HCT116 (cell line): ENCODE data around the gene GALNT18. TPM values are rescaled to one million over a fixed set of nuclear protein-coding genes. Genes with fewer than 3 reads are reported as not detected.

Experiments
- ATAC-seq: fragments of 200-7000 bp; cut with Tn5 transposase; 2 replicates; pipeline ENCODE4 v1.9.1; 2020; ENCODE audit warnings: mild to moderate bottlenecking, moderate library complexity
- BruUV-seq: library from RNA; stranded (reverse); fragments of 400-500 nt; replicated peaks from 2 replicates; lab custom pipeline; 2021; lab: Mats Ljungman, UMichigan
- CTCF ChIA-PET: fragments of 300-600 bp; sonication (Branson Sonifier 250); formaldehyde crosslinking; loops from one replicate; lab custom pipeline; 2021; ENCODE audit warnings: antibody characterized with exemption; lab: Charles Lee
- POLR2A ChIA-PET: fragments of 300-600, 350-600 bp; sonication (Branson Sonifier 250); formaldehyde crosslinking; loops from one replicate; lab custom pipeline; 2021; ENCODE audit warnings: antibody characterized with exemption; lab: Charles Lee
- RAD21 ChIA-PET, 2 experiments: fragments of 300-600 bp; sonication (Branson Sonifier 250); formaldehyde crosslinking; loops; one replicate each; lab custom pipeline; 2023; ENCODE audit warnings: low total read pairs in 2 of 2; ENCODE audit not compliant: uncharacterized antibody in 2 of 2, unreplicated experiment in 2 of 2, low non-redundant PET in 1 of 2; lab: Charles Lee
- DNase-seq: peaks from one replicate; pipeline ENCODE4 v3.0.0-alpha.2; 2010; ENCODE audit warnings: low read depth, low spot score
- H2AFZ ChIP-seq: fragments of 200-600 bp; shearing (Covaris generic), sonication (generic); 2 replicates; pipeline ENCODE4 v1.6.1; 2017; ENCODE audit warnings: low read depth, mixed run types, mixed read lengths, antibody characterized with exemption, low read length; ENCODE audit not compliant: poor library complexity, severe bottlenecking
- H3K27ac ChIP-seq: 2 replicates; pipeline ENCODE4 v1.5.1; 2012; ENCODE audit warnings: low read depth, low read length
- H3K27me3 ChIP-seq: fragments of 200-600 bp; sonication (generic); 2 replicates; pipeline ENCODE4 v1.6.1; 2016; ENCODE audit warnings: mixed run types, low read length, mixed read lengths; ENCODE audit not compliant: insufficient read depth
- H3K36me3 ChIP-seq, 2 experiments: fragments of 200-500 bp in 1 of 2; fragments of 200-600 bp in 1 of 2; sonication (Bioruptor generic) in 1 of 2; sonication (generic) in 1 of 2; 2 replicates each; pipeline versions ENCODE4 v1.5.1 to v1.6.1; 2014 to 2016; ENCODE audit warnings: low read length in 2 of 2, inconsistent platforms in 1 of 2, mixed read lengths in 1 of 2, mixed run types in 1 of 2; ENCODE audit not compliant: insufficient read depth in 2 of 2, control insufficient read depth in 1 of 2
- H3K4me1 ChIP-seq, 2 experiments: fragments of 200-600 bp in 1 of 2; sonication (generic) in 1 of 2; 2 replicates each; pipeline versions ENCODE4 v1.5.1 to v1.6.1; 2012 to 2017; ENCODE audit warnings: low read length in 2 of 2, inconsistent platforms in 1 of 2, mild to moderate bottlenecking in 1 of 2, mixed read lengths in 1 of 2, mixed run types in 1 of 2, moderate library complexity in 1 of 2; ENCODE audit not compliant: insufficient read depth in 2 of 2, control insufficient read depth in 1 of 2
- H3K4me2 ChIP-seq: fragments of 200-600 bp; sonication (generic); 2 replicates; pipeline ENCODE4 v1.6.1; 2017; ENCODE audit warnings: mixed run types, low read length, mixed read lengths
- H3K4me3 ChIP-seq, 2 experiments: fragments of 200-600 bp in 1 of 2; sonication (generic) in 1 of 2; replicated peaks in 1 of 2; 2 replicates each; pipeline ENCODE4 v1.5.1; 2011 to 2016; ENCODE audit warnings: low read length in 2 of 2, control low read depth in 1 of 2, low read depth in 1 of 2, mild to moderate bottlenecking in 1 of 2, mixed read lengths in 1 of 2, mixed run types in 1 of 2
- H3K79me2 ChIP-seq: fragments of 200-600 bp; sonication (generic); 2 replicates; pipeline ENCODE4 v1.6.1; 2017; ENCODE audit warnings: mild to moderate bottlenecking, mixed run types, low read length, moderate library complexity, mixed read lengths; ENCODE audit not compliant: insufficient read depth
- H3K9ac ChIP-seq: fragments of 200-600 bp; sonication (generic); 2 replicates; pipeline ENCODE4 v1.6.1; 2016; ENCODE audit warnings: low read length, mixed read lengths
- H3K9me2 ChIP-seq: fragments of 200-600 bp; sonication (generic), shearing (Covaris generic); 2 replicates; pipeline ENCODE4 v1.6.1; 2017; ENCODE audit warnings: mixed run types, mild to moderate bottlenecking, moderate library complexity; ENCODE audit not compliant: insufficient read depth
- H3K9me3 ChIP-seq, 2 experiments: fragments of 200-500 bp in 1 of 2; fragments of 200-600 bp in 1 of 2; sonication (Bioruptor generic) in 1 of 2; sonication (generic) in 1 of 2; 2 replicates each; pipeline ENCODE4 v1.6.1; 2014 to 2017; ENCODE audit warnings: low read length in 2 of 2, mixed read lengths in 2 of 2, inconsistent platforms in 1 of 2, low read depth in 1 of 2, mild to moderate bottlenecking in 1 of 2, mixed run types in 1 of 2, moderate library complexity in 1 of 2; ENCODE audit not compliant: control insufficient read depth in 1 of 2, insufficient read depth in 1 of 2
- H4K20me1 ChIP-seq: fragments of 200-600 bp; sonication (generic), shearing (Covaris generic); 2 replicates; pipeline ENCODE4 v1.6.1; 2017; ENCODE audit warnings: mixed run types, mild to moderate bottlenecking, moderate library complexity; ENCODE audit not compliant: insufficient read depth
- EZH2 ChIP-seq: fragments of 200-600 bp; sonication (generic); IDR thresholded peaks from 2 replicates; pipeline ENCODE4 v1.6.1; 2017; ENCODE audit warnings: antibody characterized with exemption, mixed run types
- RAD21 ChIP-seq: IDR thresholded peaks from 2 replicates; pipeline ENCODE4 v1.6.1; 2012; ENCODE audit warnings: low read depth, mild to moderate bottlenecking
- TCF7L2 ChIP-seq: IDR thresholded peaks from 2 replicates; pipeline ENCODE4 v1.7.0; 2011; ENCODE audit warnings: borderline replicate concordance, inconsistent platforms; ENCODE audit not compliant: insufficient read depth, insufficient read length; ENCODE audit errors: extremely low read depth
- YY1 ChIP-seq: IDR thresholded peaks from 2 replicates; pipeline ENCODE4 v1.6.1; 2011; ENCODE audit warnings: low read length, low read depth, moderate library complexity, mild to moderate bottlenecking; ENCODE audit not compliant: insufficient replicate concordance; ENCODE audit errors: extremely low read depth
- intact Hi-C: fragments of 100-400 bp; cut with micrococcal nuclease; formaldehyde crosslinking; loops from 2 replicates; pipeline ENCODE4 v1.10.0; 2022
- total RNA-seq: library from RNA; stranded (reverse); gene quantifications from one replicate; pipeline ENCODE4 v1.2.1, GENCODE V29; 2021; ENCODE audit not compliant: unreplicated experiment
- TF ChIP-seq, protein P1 (sequence below): IDR thresholded peaks from 2 replicates; pipeline ENCODE4 v1.6.1; 2012
- TF ChIP-seq, protein P2 (sequence below), 3 experiments: fragments of 200-600 bp in 1 of 3; sonication (generic) in 1 of 3; IDR thresholded peaks in 2 of 3; conservative IDR thresholded peaks in 1 of 3; 2 replicates each; pipeline ENCODE4 v1.5.1; 2012 to 2017; ENCODE audit warnings: low read depth in 2 of 3, low read length in 2 of 3, antibody characterized with exemption in 1 of 3, borderline replicate concordance in 1 of 3, control low read depth in 1 of 3, mild to moderate bottlenecking in 1 of 3, mixed read lengths in 1 of 3, mixed run types in 1 of 3, moderate library complexity in 1 of 3; ENCODE audit not compliant: insufficient read depth in 1 of 3

Gene GALNT18
- total RNA-seq, 1 experiment from 2014 or later = 19.9 TPM

DNA sequence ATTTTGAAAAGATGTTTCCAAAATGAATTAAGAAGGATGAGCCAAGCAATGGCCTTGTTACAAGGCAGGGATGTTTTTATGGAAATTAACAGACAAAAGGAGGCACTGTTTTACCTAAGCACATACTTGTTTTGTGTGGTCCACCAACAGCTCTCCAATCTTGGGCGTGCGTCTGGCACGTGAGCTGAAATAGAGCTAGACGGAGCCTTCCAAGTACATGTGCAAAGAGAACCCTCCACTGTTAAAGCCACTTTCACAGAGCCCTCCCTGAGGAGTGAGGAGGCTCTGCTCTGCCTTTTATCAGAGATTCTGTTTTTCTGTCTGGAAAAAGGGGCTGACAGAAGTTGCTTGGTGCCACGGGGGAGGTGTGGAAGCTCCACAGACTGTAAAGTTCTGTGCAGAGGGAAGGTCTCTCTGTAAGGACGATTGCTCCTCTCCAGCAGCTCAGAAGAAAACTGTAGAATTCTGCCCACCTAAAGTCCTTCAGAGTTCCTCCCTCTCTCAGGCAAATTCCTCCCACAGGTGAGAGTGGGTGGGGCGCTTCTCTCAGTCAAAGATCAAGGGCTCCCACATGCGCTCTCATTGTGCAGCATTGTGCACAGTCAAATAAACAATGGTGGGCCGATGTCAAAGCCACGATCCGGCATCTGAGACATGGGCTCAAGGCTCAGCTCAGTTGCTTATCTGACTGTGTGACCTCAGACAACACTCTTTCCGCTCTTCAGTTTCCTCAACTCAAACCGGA lies 176.2 kb downstream of the GALNT18 start (continued):
- TF ChIP-seq EZH2 = no peak

DNA sequence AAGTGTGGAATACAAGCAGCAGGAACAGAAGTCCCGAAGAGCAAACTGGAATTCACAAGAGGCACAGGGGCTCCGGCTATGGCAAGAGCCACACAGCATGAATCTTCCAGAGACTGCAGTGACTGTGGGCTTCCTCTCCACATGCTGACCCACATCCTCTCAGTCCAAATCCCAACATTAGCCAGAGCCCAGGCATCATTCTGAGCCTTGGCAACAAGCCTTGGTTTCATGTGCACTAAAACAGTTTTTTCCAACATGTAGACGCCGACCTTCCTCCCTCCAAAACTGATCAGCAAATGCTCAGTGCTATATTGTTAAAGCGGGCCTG lies 177.0 kb downstream of the GALNT18 start:
- CTCF ChIA-PET = no interaction called here
- Histone ChIP-seq H3K27ac (peak overlapping the region; percentile 2; the same call in 1 of the 2 replicates), H3K36me3 (no peaks in the 10 kb centered on the region), H3K4me3 (no peak overlapping the region), H3K27me3 (no peaks in the 10 kb centered on the region), H3K4me1 (peaks cover 19 to 23% of the 10 kb centered on the region in 2 experiments), H3K9me2 (no peaks in the 10 kb centered on the region), H4K20me1 (no peaks in the 10 kb centered on the region), H3K9ac (no peak overlapping the region), H2AFZ (no peak overlapping the region), H3K4me2 (no peak overlapping the region), H3K9me3 (no peaks in the 10 kb centered on the region), H3K79me2 (no peaks in the 10 kb centered on the region)
- intact Hi-C loops = no loop called here
- POLR2A ChIA-PET = no interaction called here
- no TSS peak for BruUV-seq
- DNase-seq (no peak), ATAC-seq (no peak)
- RAD21 ChIA-PET = no interaction called here
- TF ChIP-seq RAD21 (no peak), TCF7L2 (no peak), YY1 (no peak)
- TF ChIP-seq, protein P1, sequence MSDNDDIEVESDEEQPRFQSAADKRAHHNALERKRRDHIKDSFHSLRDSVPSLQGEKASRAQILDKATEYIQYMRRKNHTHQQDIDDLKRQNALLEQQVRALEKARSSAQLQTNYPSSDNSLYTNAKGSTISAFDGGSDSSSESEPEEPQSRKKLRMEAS = no peak
- TF ChIP-seq, protein P2, sequence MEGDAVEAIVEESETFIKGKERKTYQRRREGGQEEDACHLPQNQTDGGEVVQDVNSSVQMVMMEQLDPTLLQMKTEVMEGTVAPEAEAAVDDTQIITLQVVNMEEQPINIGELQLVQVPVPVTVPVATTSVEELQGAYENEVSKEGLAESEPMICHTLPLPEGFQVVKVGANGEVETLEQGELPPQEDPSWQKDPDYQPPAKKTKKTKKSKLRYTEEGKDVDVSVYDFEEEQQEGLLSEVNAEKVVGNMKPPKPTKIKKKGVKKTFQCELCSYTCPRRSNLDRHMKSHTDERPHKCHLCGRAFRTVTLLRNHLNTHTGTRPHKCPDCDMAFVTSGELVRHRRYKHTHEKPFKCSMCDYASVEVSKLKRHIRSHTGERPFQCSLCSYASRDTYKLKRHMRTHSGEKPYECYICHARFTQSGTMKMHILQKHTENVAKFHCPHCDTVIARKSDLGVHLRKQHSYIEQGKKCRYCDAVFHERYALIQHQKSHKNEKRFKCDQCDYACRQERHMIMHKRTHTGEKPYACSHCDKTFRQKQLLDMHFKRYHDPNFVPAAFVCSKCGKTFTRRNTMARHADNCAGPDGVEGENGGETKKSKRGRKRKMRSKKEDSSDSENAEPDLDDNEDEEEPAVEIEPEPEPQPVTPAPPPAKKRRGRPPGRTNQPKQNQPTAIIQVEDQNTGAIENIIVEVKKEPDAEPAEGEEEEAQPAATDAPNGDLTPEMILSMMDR (IDR thresholded peaks at IDR 0.05 in 2 of 3, conservative IDR thresholded peaks at IDR 0.05 in 1 of 3; ENCODE audit: borderline replicate concordance in 1 of 3, insufficient read depth in 1 of 3, low read depth in 2 of 3, low read length in 2 of 3) = no peak
